Ishikawa (cell line): ENCODE measurements around the gene HAUS1.

ENCODE experiments used
- CEBPB ChIP-seq: IDR thresholded peaks from 2 replicates; pipeline ENCODE4 v1.6.1; 2012
- CREB1 ChIP-seq: IDR thresholded peaks from 2 replicates; pipeline ENCODE4 v1.6.1; 2012; ENCODE audit warnings: low read depth
- EGR1 ChIP-seq: IDR thresholded peaks from 2 replicates; pipeline ENCODE4 v1.6.1; 2012
- EP300 ChIP-seq: IDR thresholded peaks from 2 replicates; pipeline ENCODE4 v1.6.1; 2012; ENCODE audit warnings: borderline replicate concordance
- FOXM1 ChIP-seq: IDR thresholded peaks from 2 replicates; pipeline ENCODE4 v1.6.1; 2012; ENCODE audit warnings: low read depth, borderline replicate concordance
- NFIC ChIP-seq: IDR thresholded peaks from 2 replicates; pipeline ENCODE4 v1.6.1; 2012
- RAD21 ChIP-seq: IDR thresholded peaks from 2 replicates; pipeline ENCODE4 v1.6.1; 2012; ENCODE audit warnings: low read depth
- TAF1 ChIP-seq: IDR thresholded peaks from 2 replicates; pipeline ENCODE4 v1.6.1; 2012; ENCODE audit warnings: low read depth, mild to moderate bottlenecking
- TCF12 ChIP-seq: IDR thresholded peaks from 2 replicates; pipeline ENCODE4 v1.6.1; 2012; ENCODE audit warnings: low read depth
- TEAD4 ChIP-seq: IDR thresholded peaks from 2 replicates; pipeline ENCODE4 v1.6.1; 2012
- YY1 ChIP-seq: IDR thresholded peaks from 2 replicates; pipeline ENCODE4 v1.6.1; 2012; ENCODE audit warnings: low read depth
- ZBTB7A ChIP-seq: IDR thresholded peaks from 2 replicates; pipeline ENCODE4 v1.6.1; 2012; ENCODE audit warnings: low read depth
- TF ChIP-seq, protein P1 (sequence below): IDR thresholded peaks from 2 replicates; pipeline ENCODE4 v1.6.1; 2012
- TF ChIP-seq, protein P2 (sequence below): IDR thresholded peaks from 2 replicates; pipeline ENCODE4 v1.6.1; 2012; ENCODE audit warnings: low read depth, mild to moderate bottlenecking
- TF ChIP-seq, protein P3 (sequence below): IDR thresholded peaks from 2 replicates; pipeline ENCODE4 v1.6.1; 2012

The HAUS1 gene

DNA sequence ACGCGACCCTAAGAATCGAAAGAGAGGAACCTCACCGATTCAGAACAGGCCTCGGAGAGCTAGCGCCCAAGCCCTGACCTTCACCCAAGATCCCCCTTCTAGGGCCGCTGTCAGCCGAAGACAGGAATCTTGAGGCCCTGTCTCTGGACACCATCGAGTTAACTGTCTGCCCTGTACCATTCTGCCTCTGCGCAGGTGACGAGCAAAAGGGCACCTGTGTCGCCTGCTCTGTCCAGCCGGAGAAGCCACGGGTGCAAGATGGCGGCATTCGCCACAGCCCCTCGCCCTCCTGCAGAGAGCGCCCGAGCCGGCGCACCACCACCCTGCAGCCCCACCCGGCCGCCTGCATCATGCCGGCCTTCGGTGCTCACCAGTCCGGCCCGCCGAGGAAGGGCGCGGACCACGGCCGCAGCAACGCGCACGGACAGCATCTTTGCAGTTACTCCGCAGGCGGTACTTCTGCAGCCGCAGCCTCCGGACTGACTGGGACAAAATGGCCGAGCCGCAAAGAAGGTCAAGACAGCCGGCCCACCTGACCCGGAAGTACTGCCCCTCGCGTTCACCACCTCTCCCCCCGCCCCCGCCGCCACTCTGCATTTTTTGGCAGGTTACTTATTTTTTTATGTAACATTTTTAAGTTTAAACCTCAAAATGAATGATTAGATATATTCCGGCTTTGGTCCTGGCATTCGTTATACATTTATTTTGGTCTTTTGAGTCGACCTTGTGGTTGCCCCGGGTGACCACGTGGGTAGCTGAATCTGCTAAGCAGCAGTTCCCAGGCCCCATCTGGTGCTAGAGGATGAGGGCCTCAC lies 6.2 kb upstream of the HAUS1 start, which contains the start of gene ATP5F1A:
Gene ATP5F1A (minus strand): TSS at position 496 of the 815 bp plus-strand sequence. CDS start 65 bp downstream, at position 431.
- TF ChIP-seq NFIC: no peak
- peak; percentile 48 for TF ChIP-seq TCF12
- no peak; the same call in 1 of the 2 replicates for TF ChIP-seq CEBPB
- peak; percentile 58 for TF ChIP-seq TEAD4
- TF ChIP-seq, protein P1, sequence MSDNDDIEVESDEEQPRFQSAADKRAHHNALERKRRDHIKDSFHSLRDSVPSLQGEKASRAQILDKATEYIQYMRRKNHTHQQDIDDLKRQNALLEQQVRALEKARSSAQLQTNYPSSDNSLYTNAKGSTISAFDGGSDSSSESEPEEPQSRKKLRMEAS: peak; percentile 90
- TF ChIP-seq EGR1: peak; percentile 65; the same call in 1 of the 2 replicates
- TF ChIP-seq CREB1: no peak
- no peak; the same call in 1 of the 2 replicates for TF ChIP-seq EP300
- TF ChIP-seq, protein P2, sequence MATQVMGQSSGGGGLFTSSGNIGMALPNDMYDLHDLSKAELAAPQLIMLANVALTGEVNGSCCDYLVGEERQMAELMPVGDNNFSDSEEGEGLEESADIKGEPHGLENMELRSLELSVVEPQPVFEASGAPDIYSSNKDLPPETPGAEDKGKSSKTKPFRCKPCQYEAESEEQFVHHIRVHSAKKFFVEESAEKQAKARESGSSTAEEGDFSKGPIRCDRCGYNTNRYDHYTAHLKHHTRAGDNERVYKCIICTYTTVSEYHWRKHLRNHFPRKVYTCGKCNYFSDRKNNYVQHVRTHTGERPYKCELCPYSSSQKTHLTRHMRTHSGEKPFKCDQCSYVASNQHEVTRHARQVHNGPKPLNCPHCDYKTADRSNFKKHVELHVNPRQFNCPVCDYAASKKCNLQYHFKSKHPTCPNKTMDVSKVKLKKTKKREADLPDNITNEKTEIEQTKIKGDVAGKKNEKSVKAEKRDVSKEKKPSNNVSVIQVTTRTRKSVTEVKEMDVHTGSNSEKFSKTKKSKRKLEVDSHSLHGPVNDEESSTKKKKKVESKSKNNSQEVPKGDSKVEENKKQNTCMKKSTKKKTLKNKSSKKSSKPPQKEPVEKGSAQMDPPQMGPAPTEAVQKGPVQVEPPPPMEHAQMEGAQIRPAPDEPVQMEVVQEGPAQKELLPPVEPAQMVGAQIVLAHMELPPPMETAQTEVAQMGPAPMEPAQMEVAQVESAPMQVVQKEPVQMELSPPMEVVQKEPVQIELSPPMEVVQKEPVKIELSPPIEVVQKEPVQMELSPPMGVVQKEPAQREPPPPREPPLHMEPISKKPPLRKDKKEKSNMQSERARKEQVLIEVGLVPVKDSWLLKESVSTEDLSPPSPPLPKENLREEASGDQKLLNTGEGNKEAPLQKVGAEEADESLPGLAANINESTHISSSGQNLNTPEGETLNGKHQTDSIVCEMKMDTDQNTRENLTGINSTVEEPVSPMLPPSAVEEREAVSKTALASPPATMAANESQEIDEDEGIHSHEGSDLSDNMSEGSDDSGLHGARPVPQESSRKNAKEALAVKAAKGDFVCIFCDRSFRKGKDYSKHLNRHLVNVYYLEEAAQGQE: no peak
- peak; percentile 90 for TF ChIP-seq TAF1
- TF ChIP-seq FOXM1: no peak
- TF ChIP-seq, protein P3, sequence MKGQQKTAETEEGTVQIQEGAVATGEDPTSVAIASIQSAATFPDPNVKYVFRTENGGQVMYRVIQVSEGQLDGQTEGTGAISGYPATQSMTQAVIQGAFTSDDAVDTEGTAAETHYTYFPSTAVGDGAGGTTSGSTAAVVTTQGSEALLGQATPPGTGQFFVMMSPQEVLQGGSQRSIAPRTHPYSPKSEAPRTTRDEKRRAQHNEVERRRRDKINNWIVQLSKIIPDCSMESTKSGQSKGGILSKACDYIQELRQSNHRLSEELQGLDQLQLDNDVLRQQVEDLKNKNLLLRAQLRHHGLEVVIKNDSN: peak; percentile 88
- no peak for TF ChIP-seq RAD21
- peak; percentile 96 for TF ChIP-seq YY1
- TF ChIP-seq ZBTB7A: no peak

DNA sequence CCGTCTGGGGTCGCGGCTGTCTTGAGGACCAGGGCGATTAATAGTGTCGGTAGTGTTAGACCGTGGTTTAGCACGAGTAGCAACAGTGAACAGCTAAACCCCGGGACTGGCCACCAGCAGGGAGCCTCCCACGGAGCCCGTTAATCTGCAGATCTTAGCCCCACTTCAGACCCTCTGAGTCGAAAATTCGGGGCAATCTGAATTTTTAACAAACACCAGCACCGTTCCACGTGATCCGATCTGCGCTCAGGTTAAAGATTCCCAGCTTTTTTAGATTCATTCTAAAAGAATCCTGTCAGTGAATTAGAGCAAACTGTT lies 5.6 kb upstream of the HAUS1 start:
- TF ChIP-seq CREB1 (no peak), EGR1 (no peak), ZBTB7A (no peak), NFIC (no peak), FOXM1 (no peak), TAF1 (no peak), TCF12 (no peak), TEAD4 (no peak), RAD21 (no peak), EP300 (no peak)
- TF ChIP-seq, protein P1: no peak
- TF ChIP-seq, protein P2: no peak
- TF ChIP-seq, protein P3: no peak

DNA sequence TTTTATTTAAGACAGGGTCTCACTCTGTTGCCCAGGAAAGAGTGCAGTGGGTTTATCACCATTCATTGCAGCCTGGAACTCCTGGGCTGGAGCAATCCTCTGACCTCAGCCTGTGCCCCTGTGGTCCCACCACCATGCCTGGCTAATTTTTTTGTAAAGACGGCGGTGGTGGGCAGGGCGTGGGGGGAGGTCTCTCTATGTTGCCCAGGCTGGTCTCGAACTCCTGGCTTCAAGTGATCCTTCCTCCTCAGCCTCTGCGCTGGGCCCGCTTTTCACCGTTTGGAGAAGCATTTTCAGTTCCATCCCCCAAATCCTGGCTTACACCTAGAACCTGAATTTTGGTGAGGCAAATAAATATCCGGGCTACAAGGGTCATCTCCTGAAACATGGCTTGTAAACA lies 4.7 kb upstream of the HAUS1 start:
- TF ChIP-seq, protein P2: no peak
- TF ChIP-seq RAD21 (no peak), YY1 (no peak), EGR1 (no peak), FOXM1 (no peak), TAF1 (no peak)
- TF ChIP-seq, protein P3: no peak

DNA sequence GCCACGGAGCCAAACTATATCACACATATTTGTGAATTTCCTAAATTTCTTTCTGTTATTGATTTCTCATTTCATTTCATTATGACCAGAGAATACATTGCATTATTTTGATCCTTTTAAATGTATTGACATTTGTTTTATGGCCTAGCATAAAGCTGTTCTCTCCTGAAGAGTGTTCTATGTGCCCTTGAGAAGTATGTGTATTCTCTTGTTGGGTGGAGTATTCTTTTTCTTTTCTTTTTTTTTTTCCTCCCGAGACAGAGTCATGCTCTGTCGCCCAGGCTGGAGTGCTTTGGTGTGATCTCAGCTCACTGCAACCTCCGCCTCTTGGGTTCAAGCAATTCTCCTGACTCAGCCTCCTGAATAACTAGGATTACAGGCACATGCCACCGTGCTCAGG lies 5.2 kb downstream of the HAUS1 start:
- TF ChIP-seq, protein P2: no peak
- TF ChIP-seq, protein P1: no peak
- TF ChIP-seq CREB1: no peak
